ENCODE results near the gene POMT2. TPM values are rescaled to one million over a fixed set of nuclear protein-coding genes. Genes with fewer than 3 reads are reported as not detected.
"Not testable (repeated sequence)": the region's sequence is repeated elsewhere in the genome, so short reads cannot be mapped to it uniquely, and the experiment has no call there.

POMT2 gene
- total and polyA plus RNA-seq, 5 donors, result 8.3 to 21.9 (median 15.5) TPM

DNA sequence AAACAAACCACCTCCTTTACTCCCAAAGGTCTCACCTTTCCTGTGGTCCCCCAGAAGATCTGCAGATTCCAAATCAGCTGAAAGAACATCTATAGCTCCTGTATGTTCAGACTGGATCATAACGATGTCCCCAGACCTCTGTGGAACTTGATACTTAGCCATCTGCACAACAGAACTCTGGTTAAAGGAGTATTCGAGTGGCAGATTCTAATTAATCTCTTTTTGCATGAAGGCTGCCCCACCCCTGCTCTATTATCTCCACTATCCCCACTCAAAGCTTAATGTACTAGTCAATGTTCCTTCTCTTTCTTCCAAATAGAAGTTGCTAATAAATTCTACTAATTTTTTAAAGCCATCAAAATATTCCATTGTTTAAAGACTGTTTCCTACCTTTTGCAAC is 23.0 kb upstream of the POMT2 start:
- Histone ChIP-seq H3K9me3 (ENCODE audit: control insufficient read depth, low read length) (no peaks in the 10 kb centered on the region), H3K27me3 (ENCODE audit: control insufficient read depth, insufficient read depth) (no peaks in the 10 kb centered on the region), H3K27ac (ENCODE audit: low read length) (no peak overlapping the region), H3K4me1 (ENCODE audit: control insufficient read depth, insufficient read depth, low read length) (no peaks in the 10 kb centered on the region), H3K4me3 (ENCODE audit: low read length) (no peak overlapping the region)
- intact Hi-C loops (cut with DNase I), result no loop called here
- DNase-seq (no peak), ATAC-seq (no peak)
- WGBS, result 85% methylated on average over 2 of the region's 2 CpGs

DNA sequence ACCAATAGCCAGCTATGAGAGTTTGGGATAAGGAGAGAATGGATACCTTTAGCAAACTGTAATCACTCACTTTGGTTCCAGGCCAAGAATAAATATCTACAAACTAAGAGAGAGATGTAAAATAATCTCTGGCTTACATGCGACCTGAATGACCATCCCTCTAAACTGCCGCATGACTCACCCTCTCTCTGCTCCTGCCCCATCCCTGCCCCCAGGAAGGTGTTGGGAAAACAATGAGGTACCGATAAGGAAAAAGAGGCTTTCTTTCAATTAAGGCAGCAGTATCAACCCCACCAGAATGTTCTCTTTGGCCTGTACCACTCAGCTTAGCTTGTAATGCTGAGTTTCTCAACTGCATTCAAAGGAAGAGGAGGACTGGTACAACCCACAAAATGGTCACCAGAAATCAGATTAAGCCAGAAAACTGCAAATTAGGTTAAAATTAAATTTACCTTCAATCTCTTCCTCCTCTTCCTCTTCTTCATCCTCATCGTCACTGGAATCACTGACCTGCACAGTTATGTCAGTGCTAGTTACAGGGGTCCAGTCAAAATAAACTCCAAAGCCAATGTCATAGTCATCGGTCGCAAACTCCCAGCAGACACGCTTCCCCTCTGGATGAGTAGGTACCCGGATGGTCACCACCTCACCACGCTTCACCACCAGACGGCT is 22.2 kb upstream of the POMT2 start:
- Histone ChIP-seq H3K4me1 (ENCODE audit: control insufficient read depth, insufficient read depth, low read length) (no peaks in the 10 kb centered on the region), H3K27me3 (ENCODE audit: control insufficient read depth, insufficient read depth) (no peaks in the 10 kb centered on the region), H3K4me3 (ENCODE audit: low read length) (no peak overlapping the region), H3K9me3 (ENCODE audit: control insufficient read depth, low read length) (no peaks in the 10 kb centered on the region), H3K27ac (ENCODE audit: low read length) (no peak overlapping the region)
- WGBS, result 87% methylated on average over 10 of the region's 10 CpGs
- DNase-seq (no peak), ATAC-seq (no peak)
- intact Hi-C loops (cut with DNase I), result no loop called here

- 94% methylated on average over 4 of the region's 4 CpGs for WGBS
- Histone ChIP-seq H3K4me3 (ENCODE audit: low read length) (no peak overlapping the region), H3K27ac (ENCODE audit: low read length) (no peak overlapping the region), H3K9me3 (ENCODE audit: control insufficient read depth, low read length) (no peaks in the 10 kb centered on the region), H3K27me3 (ENCODE audit: control insufficient read depth, insufficient read depth) (no peaks in the 10 kb centered on the region), H3K4me1 (ENCODE audit: control insufficient read depth, insufficient read depth, low read length) (no peaks in the 10 kb centered on the region)
- no peak for ATAC-seq
- no peak for DNase-seq
- intact Hi-C loops (cut with DNase I), result no loop called here
Measured at GRCh38 chr14:77340389-77340788, 19.7 kb upstream of the POMT2 start.

- Histone ChIP-seq H3K4me1 (ENCODE audit: control insufficient read depth, insufficient read depth, low read length) (no peaks in the 10 kb centered on the region), H3K27me3 (ENCODE audit: control insufficient read depth, insufficient read depth) (no peaks in the 10 kb centered on the region), H3K4me3 (ENCODE audit: low read length) (no peak overlapping the region), H3K9me3 (ENCODE audit: control insufficient read depth, low read length) (no peaks in the 10 kb centered on the region), H3K27ac (ENCODE audit: low read length) (no peak overlapping the region)
- DNase-seq (no peak), ATAC-seq (no peak)
- 97% methylated on average over 1 of the region's 1 CpG for WGBS
- intact Hi-C loops (cut with DNase I), result no loop called here
Measured at GRCh38 chr14:77339407-77339806, 18.7 kb upstream of the POMT2 start.

- intact Hi-C loops (cut with DNase I), result no loop called here
- H3K27ac ChIP-seq (ENCODE audit: low read length), result no peak overlapping the region
- H3K9me3 ChIP-seq (ENCODE audit: control insufficient read depth, low read length), result no peaks in the 10 kb centered on the region
- H3K4me1 ChIP-seq (ENCODE audit: control insufficient read depth, insufficient read depth, low read length), result no peaks in the 10 kb centered on the region
- ATAC-seq (no peak), DNase-seq (no peak)
- H3K27me3 ChIP-seq (ENCODE audit: control insufficient read depth, insufficient read depth), result no peaks in the 10 kb centered on the region
- WGBS, result 88% methylated on average over 2 of the region's 2 CpGs
- H3K4me3 ChIP-seq (ENCODE audit: low read length), result no peak overlapping the region
Measured at GRCh38 chr14:77338302-77338701, 17.6 kb upstream of the POMT2 start.

DNA sequence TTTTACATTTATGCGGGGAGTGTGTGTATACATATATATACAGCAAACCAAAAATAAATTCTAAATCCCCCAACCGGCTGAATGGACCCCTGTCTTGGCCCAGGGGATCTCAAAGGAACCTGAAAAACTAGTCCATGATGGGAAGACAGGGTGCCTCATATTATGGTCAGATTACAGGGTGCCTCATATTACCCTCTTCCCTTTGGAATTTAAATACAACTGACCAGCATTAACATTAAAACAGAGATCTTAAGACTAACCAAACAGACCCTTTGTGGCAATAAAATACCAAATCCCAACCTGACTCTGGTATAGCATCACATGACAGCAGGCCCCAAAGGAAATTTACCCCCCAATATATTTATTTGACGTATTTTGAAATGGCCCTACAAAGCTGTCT is 17.2 kb upstream of the POMT2 start:
- H3K27me3 ChIP-seq (ENCODE audit: control insufficient read depth, insufficient read depth), result no peaks in the 10 kb centered on the region
- H3K27ac ChIP-seq (ENCODE audit: low read length), result no peak overlapping the region
- H3K4me1 ChIP-seq (ENCODE audit: control insufficient read depth, insufficient read depth, low read length), result no peaks in the 10 kb centered on the region
- ATAC-seq (no peak), DNase-seq (no peak)
- 86% methylated on average over 3 of the region's 3 CpGs for whole genome bisulfite sequencing
- no peak overlapping the region for H3K4me3 ChIP-seq (ENCODE audit: low read length)
- H3K9me3 ChIP-seq (ENCODE audit: control insufficient read depth, low read length), result no peaks in the 10 kb centered on the region
- intact Hi-C loops (cut with DNase I), result no loop called here

DNA sequence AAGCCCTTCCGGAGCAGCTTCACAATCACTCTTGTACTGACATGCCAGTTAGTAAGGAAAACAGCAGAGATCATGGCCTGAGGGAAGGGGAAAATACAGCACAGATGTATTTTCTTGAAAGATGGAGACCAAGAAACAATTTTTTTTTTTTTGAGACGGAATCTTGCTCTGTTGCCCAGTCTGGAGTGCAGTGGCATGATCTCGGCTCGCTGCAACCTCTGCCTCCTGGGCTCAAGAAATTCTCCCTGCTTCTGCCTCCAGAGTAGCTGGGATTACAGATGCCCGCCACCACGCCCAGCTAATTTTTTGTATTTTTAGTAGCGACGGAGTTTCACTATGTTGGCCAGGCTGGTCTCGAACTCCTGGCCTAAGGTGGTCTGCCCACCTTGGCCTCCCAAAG is 16.6 kb upstream of the POMT2 start:
- 97% methylated on average over 9 of the region's 9 CpGs for WGBS
- ATAC-seq; H3K4me1 ChIP-seq (ENCODE audit: control insufficient read depth, insufficient read depth, low read length); H3K4me3 ChIP-seq (ENCODE audit: low read length); H3K27me3 ChIP-seq (ENCODE audit: control insufficient read depth, insufficient read depth); intact Hi-C loops (cut with DNase I); DNase-seq; H3K27ac ChIP-seq (ENCODE audit: low read length); H3K9me3 ChIP-seq (ENCODE audit: control insufficient read depth, low read length): not testable (repeated sequence)

DNA sequence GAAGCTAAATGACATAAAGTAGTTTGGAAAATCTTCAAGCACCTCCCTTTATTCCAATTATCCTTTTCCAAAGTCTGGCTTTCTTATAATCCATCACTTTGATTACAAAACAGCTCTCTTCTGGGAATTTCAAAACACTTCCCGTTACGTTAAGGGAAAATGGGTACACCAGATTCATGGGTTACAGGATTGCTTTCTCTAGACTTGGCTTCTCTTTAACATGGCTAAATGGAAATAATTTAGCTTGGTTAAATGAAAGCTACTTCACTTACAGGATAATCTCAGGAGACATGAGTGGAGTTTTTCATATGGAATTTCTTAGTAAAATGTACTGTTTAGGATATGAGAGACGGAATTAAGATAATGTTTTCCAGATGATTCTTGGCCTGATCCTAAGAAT is 14.9 kb upstream of the POMT2 start:
- no peaks in the 10 kb centered on the region for H3K27me3 ChIP-seq (ENCODE audit: control insufficient read depth, insufficient read depth)
- intact Hi-C loops (cut with DNase I), result no loop called here
- no peaks in the 10 kb centered on the region for H3K4me1 ChIP-seq (ENCODE audit: control insufficient read depth, insufficient read depth, low read length)
- 91% methylated on average over 3 of the region's 3 CpGs for WGBS
- no peak overlapping the region for H3K4me3 ChIP-seq (ENCODE audit: low read length)
- ATAC-seq (no peak), DNase-seq (no peak)
- no peaks in the 10 kb centered on the region for H3K9me3 ChIP-seq (ENCODE audit: control insufficient read depth, low read length)
- no peak overlapping the region for H3K27ac ChIP-seq (ENCODE audit: low read length)

DNA sequence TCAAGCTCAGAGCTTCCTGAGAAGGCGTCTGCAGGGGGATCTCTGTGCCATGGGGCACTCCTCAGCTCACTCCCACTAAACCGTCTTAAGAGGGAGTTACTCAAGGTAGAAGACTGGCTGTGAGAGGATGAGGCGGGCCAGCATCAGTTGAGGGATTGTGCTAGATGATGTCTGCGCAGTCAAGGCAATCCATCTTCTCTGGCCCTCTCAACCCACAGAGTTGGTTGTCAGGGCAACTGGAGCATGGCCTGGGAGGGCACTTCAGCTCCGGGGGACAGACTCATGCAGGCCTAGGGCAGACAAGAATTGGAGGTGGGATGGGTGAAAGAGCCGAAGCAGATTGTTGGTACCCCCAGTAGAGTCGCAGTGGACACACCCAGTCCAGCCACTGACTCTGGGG is 9.2 kb upstream of the POMT2 start:
- 89% methylated on average over 7 of the region's 7 CpGs for WGBS
- H3K27me3 ChIP-seq (ENCODE audit: control insufficient read depth, insufficient read depth), result no peaks in the 10 kb centered on the region
- ATAC-seq (no peak), DNase-seq (no peak)
- no peak overlapping the region for H3K27ac ChIP-seq (ENCODE audit: low read length)
- intact Hi-C loops (cut with DNase I), result no loop called here
- no peaks in the 10 kb centered on the region for H3K4me1 ChIP-seq (ENCODE audit: control insufficient read depth, insufficient read depth, low read length)
- no peak overlapping the region for H3K4me3 ChIP-seq (ENCODE audit: low read length)
- H3K9me3 ChIP-seq (ENCODE audit: control insufficient read depth, low read length), result no peaks in the 10 kb centered on the region

DNA sequence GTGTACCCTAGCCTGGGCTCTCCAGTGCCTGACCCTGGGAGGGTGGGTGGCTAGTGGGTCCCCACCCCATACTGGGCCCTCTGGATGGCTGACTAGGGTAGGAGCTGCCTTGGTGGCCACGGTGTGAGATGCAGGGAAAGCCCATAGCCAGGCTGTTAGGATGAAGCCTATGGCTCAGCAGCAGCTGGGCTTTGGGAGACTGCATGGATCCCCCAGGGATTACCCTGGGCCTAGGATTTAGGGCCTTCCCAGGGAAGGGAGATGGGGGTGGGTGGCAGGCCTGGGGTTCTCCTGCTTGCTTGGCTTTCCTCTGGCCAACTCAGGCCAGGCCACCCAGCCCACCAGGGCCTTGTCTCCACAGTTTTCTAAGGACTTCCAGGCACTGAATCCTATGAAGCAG is 6.4 kb upstream of the POMT2 start:
- ATAC-seq, result no peak
- Histone ChIP-seq H3K9me3 (ENCODE audit: control insufficient read depth, low read length) (no peaks in the 10 kb centered on the region), H3K27me3 (ENCODE audit: control insufficient read depth, insufficient read depth) (no peaks in the 10 kb centered on the region), H3K4me1 (ENCODE audit: control insufficient read depth, insufficient read depth, low read length) (peaks cover 4% of the 10 kb centered on the region), H3K4me3 (ENCODE audit: low read length) (no peak overlapping the region), H3K27ac (ENCODE audit: low read length) (no peak overlapping the region)
- no peak for DNase-seq
- intact Hi-C loops (cut with DNase I), result no loop called here
- WGBS, result 97% methylated on average over 1 of the region's 1 CpG

- Histone ChIP-seq H3K4me3 (ENCODE audit: low read length) (no peak overlapping the region), H3K9me3 (ENCODE audit: control insufficient read depth, low read length) (no peaks in the 10 kb centered on the region), H3K4me1 (ENCODE audit: control insufficient read depth, insufficient read depth, low read length) (peaks cover 4% of the 10 kb centered on the region), H3K27ac (ENCODE audit: low read length) (no peak overlapping the region), H3K27me3 (ENCODE audit: control insufficient read depth, insufficient read depth) (no peaks in the 10 kb centered on the region)
- 90% methylated on average over 3 of the region's 3 CpGs for WGBS
- no peak for ATAC-seq
- intact Hi-C loops (cut with DNase I), result no loop called here
- DNase-seq, result no peak
Measured at GRCh38 chr14:77325746-77326094, 5.0 kb upstream of the POMT2 start.

Data from right cardiac atrium (tissue), 5 donors.